Measurements from ENCODE around the gene KMT2B.

Gene KMT2B

GRCh38 chr19:35729021-35729420 is 11.2 kb downstream of the KMT2B start:
- DNase-seq = no peak

- no peak for DNase-seq
Observed at GRCh38 chr19:35729763-35730162, 12.0 kb downstream of the KMT2B start.

DNA sequence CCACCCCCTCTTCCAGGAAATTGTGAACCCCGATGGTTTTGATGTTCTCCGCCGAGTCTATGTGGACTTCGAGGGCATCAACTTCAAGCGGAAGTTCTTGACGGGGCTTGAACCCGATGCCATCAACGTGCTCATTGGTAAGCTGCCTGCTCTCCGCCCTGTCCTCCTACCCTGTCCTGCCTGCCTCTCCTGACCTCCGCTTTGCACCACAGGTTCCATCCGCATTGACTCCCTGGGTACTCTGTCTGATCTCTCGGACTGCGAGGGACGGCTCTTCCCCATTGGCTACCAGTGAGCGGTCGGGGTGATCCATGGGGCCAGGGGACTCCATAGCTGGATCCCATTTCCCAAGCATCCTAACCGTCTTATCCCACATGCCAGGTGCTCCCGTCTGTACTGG is 12.5 kb downstream of the KMT2B start:
- DNase-seq = no peak

DNA sequence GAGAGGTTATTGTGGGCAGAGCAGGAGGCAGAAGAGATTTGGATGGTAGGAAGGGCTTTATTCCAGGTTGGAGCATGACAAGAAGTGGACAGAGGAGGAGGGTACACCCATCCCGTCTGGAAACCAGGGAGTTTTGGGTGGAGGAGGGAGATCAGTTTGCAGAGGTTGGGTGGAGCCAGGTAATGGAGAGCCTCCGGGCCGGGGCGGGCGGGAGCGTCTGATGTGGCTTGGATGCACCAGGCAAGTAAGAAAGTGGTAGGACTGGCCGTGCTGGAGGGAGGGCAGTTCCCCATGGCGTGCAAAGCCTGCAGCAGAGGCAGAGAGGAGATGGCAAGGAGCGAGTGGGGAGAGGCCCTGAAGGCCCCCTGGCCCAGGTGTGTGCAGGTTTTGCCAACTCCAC is 13.6 kb downstream of the KMT2B start:
- no peak for DNase-seq

DNA sequence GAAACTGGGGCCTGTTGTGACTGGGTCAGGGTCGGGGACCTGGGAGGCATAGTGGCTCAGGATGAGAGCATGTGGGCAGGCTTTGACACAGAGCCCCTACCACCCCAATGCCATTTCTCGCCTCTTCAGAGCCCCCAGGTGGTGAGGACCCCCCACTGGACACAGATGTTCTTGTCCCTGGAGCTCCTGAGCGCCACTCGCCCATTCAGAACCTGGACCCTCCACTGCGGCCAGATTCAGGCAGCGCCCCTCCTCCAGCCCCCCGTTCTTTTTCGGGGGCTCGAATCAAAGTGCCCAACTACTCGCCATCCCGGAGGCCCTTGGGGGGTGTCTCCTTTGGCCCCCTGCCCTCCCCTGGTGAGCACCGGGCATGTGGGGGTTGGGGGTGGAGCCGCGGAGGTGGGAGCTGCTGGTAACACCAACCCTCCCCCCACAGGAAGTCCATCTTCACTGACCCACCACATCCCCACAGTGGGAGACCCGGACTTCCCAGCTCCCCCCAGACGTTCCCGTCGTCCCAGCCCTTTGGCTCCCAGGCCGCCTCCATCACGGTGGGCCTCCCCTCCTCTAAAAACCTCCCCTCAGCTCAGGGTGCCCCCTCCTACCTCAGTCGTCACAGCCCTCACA is 14.1 kb downstream of the KMT2B start:
- no peak for DNase-seq

GRCh38 chr19:35732540-35733179 is 14.9 kb downstream of the KMT2B start:
- no peak for DNase-seq

- no peak for DNase-seq
Observed at GRCh38 chr19:35733180-35734125, 15.7 kb downstream of the KMT2B start.

DNA sequence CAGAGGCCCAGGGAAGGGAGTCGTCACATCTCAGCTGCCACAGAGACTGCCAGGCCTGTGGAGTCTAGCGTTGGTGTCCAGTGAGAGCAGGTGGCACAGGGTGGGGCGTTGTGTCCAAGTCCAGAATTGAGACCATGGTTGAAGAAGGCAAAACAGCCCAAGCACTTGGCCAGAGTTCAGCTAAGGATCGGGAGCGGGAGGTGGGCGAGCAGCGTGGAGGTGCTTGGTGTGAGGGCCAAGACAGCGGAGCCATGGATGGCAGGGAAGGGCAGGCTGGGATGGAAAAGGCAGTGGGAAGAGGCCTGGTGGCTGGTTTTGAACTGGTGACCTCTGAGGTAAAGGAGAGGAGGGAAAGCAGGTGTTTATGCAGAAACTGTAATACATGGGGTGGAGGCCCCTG is 16.5 kb downstream of the KMT2B start:
- no peak for DNase-seq

GRCh38 chr19:35734889-35735288 is 17.1 kb downstream of the KMT2B start:
- no peak for DNase-seq

- DNase-seq = no peak
Observed at GRCh38 chr19:35736913-35737886, 19.4 kb downstream of the KMT2B start.

GRCh38 chr19:35738021-35738886 is 20.5 kb downstream of the KMT2B start:
- DNase-seq = no peak

DNA sequence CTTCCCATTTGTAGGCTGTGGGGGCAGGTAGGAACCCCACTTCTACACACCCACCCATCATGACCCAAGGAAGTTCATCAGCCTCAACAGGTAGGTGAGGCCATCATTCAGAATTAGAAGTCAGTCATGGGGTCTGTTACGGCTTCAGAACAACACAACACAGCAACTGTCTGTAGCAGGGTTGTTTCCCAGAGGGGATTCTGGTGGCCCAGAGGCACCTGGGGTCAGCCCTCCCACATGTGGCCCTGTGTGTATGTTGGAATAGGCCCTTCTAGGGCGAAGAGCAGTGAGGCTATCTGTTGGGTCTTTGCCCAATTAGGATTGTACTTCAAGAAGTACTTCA is 21.1 kb downstream of the KMT2B start:
- no peak for DNase-seq

DNA sequence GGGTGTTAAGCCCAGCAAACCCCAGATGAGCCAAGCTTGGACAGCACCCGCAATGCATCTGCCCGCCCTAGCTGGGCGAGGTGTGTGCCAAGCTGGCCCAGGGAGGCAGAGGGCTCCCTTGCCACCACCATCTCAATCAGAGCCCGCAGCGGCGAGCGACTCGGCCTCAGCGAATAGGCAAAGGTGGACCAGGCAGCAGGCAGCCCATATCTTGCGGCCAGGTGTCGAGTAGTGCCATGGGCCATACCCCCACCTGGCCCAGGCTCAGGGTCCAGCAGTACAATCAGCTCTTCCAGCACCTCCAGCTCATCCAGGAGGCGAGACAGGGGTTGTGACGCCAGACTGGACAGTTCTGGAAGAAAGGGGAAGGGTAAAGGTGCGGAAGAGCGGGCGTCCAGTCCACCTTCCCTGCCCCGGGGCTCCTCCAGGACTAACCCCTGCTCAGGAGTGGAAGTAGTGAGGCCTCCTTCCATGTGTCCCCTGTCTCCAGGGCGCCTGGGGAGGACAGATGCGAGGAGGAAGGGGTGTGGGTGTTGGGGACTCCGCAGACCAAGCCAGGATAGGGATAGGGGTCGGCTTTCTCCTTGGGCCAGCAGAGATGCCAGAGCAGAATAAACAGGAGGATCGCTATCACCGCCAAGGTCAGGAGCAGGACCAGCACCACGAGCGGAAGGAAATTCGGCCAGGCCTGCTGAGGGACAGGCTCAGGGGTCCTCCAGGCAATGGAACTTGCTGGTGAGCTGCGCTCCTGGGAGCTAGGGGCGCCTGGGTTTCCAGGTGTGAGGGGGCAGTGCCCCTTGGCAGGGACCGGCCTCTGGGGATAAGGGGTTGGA is 21.7 kb downstream of the KMT2B start:
- no peak for DNase-seq

DNA sequence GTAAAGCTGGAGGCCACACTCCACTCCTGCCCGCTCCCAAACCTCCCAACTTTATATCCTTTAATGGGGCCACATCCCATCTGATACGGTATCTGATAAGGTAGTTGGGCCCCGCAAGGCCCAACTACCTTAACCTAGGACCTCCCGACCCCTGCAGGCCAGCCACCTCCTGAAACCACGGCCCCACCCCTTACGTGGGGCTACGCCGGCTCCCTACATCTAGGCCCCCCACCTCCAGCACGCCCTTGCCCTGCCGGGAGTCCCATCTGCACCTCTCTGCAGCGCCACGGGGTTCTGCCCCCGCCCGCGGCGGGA is 22.3 kb downstream of the KMT2B start:
- DNase-seq = no peak

GRCh38 chr19:35740423-35741202 is 22.8 kb downstream of the KMT2B start:
- DNase-seq = peak; percentile 95

DNA sequence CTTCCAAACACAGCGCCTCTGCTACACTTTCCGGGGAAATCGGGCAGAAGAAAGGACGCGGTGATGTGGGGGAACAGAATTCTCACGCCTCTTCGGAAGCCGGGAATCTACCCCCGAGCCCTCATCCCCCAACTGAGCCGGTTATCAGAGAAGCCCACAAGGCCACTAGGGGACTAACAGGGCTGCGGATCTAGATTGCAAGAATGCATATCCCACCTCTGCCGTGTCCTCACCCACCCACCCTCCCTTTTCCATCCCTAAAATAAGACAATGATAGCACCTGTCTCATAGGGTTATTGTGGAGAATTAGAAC is 23.4 kb downstream of the KMT2B start:
- no peak for DNase-seq

- no peak for DNase-seq
Observed at GRCh38 chr19:35742121-35742724, 24.4 kb downstream of the KMT2B start, which contains the start of gene IGFLR1. IGFLR1 (minus strand) TSS chr19:35742452; CDS start chr19:35741180, 1,272 bp downstream.

- DNase-seq = no peak
Observed at GRCh38 chr19:35743640-35744429, 26.0 kb downstream of the KMT2B start.
